Astrocyte (in vitro differentiated cells and primary cell): ENCODE measurements around the gene HDAC8. TPM values are rescaled to one million over a fixed set of nuclear protein-coding genes. Genes with fewer than 3 reads are reported as not detected.

Experiments used
- DNase-seq: peaks from one replicate; pipeline ENCODE4 v3.0.0-alpha.2; 2010; ENCODE audit warnings: low read depth
- FAIRE-seq: peaks from 2 replicates; lab custom pipeline; 2011; peaks lifted over from hg19 to GRCh38; lab: Jason Lieb, UNC
- H2AFZ ChIP-seq: 2 replicates; pipeline ENCODE4 v1.6.0; 2012; ENCODE audit warnings: low read depth, low read length, inconsistent platforms
- H3K27ac ChIP-seq: 2 replicates; pipeline ENCODE4 v1.5.1; 2011; ENCODE audit warnings: low read depth, low read length, inconsistent platforms
- H3K27me3 ChIP-seq: 2 replicates; pipeline ENCODE4 v1.6.0; 2011; ENCODE audit warnings: low read length, inconsistent platforms; ENCODE audit not compliant: insufficient read depth
- H3K36me3 ChIP-seq: 2 replicates; pipeline ENCODE4 v1.5.1; 2011; ENCODE audit warnings: low read length, inconsistent platforms; ENCODE audit not compliant: insufficient read depth
- H3K4me1 ChIP-seq: 2 replicates; pipeline ENCODE4 v1.5.1; 2011; ENCODE audit warnings: low read length, inconsistent platforms; ENCODE audit not compliant: insufficient read depth
- H3K4me2 ChIP-seq: 2 replicates; pipeline ENCODE4 v1.6.0; 2012; ENCODE audit warnings: low read length, inconsistent platforms
- H3K4me3 ChIP-seq: 2 replicates; pipeline ENCODE4 v1.5.1; 2011; ENCODE audit warnings: low read depth, mild to moderate bottlenecking, low read length, inconsistent platforms; ENCODE audit not compliant: insufficient read depth
- H3K79me2 ChIP-seq: 2 replicates; pipeline ENCODE4 v1.6.0; 2012; ENCODE audit warnings: mild to moderate bottlenecking, low read length, inconsistent platforms; ENCODE audit not compliant: insufficient read depth
- H3K9ac ChIP-seq: 2 replicates; pipeline ENCODE4 v1.6.0; 2012; ENCODE audit warnings: mild to moderate bottlenecking, low read length, inconsistent platforms
- H3K9me3 ChIP-seq: 2 replicates; pipeline ENCODE4 v1.5.1; 2012; ENCODE audit warnings: low read depth, mild to moderate bottlenecking, low read length, inconsistent platforms; ENCODE audit not compliant: insufficient read depth
- H4K20me1 ChIP-seq: 2 replicates; pipeline ENCODE4 v1.6.0; 2012; ENCODE audit warnings: low read length, inconsistent platforms; ENCODE audit not compliant: insufficient read depth
- H3K27ac Mint-ChIP-seq: one replicate; pipeline ENCODE4 v1.8.0; 2021; ENCODE audit warnings: mild to moderate bottlenecking, mixed read lengths; ENCODE audit not compliant: unreplicated experiment
- H3K27me3 Mint-ChIP-seq: one replicate; pipeline ENCODE4 v1.8.0; 2021; ENCODE audit warnings: low read depth, mixed read lengths; ENCODE audit not compliant: unreplicated experiment
- H3K36me3 Mint-ChIP-seq: one replicate; pipeline ENCODE4 v1.8.0; 2021; ENCODE audit warnings: low read depth, mixed read lengths; ENCODE audit not compliant: unreplicated experiment
- H3K4me1 Mint-ChIP-seq: one replicate; pipeline ENCODE4 v1.8.0; 2021; ENCODE audit warnings: low read depth, mixed read lengths; ENCODE audit not compliant: unreplicated experiment
- H3K4me3 Mint-ChIP-seq: one replicate; pipeline ENCODE4 v1.8.0; 2021; ENCODE audit warnings: mild to moderate bottlenecking, moderate library complexity, mixed read lengths; ENCODE audit not compliant: unreplicated experiment
- H3K9me3 Mint-ChIP-seq: one replicate; pipeline ENCODE4 v1.8.0; 2021; ENCODE audit warnings: mild to moderate bottlenecking, mixed read lengths; ENCODE audit not compliant: unreplicated experiment
- EZH2 ChIP-seq: IDR thresholded peaks from 2 replicates; pipeline ENCODE4 v1.6.1; 2012; ENCODE audit warnings: mild to moderate bottlenecking, low read length, inconsistent platforms; ENCODE audit not compliant: insufficient read depth
- total RNA-seq: library from RNA; stranded (reverse); gene quantifications from 2 replicates; pipeline ENCODE4 v1.2.1, GENCODE V29; 2021
- TF ChIP-seq, protein P1 (sequence below): IDR thresholded peaks from 2 replicates; pipeline ENCODE4 v1.5.1; 2011; ENCODE audit warnings: low read depth, mild to moderate bottlenecking, inconsistent platforms, low read length, moderate library complexity; ENCODE audit not compliant: insufficient read depth

HDAC8 gene
- total RNA-seq, 1 donor from 2014 or later = 23.6 TPM

GRCh38 chrX:72373136-72373535, 199.5 kb downstream of the HDAC8 start:
- H3K4me1 ChIP-seq = no peaks in the 10 kb centered on the region

GRCh38 chrX:72372735-72373134, 199.9 kb downstream of the HDAC8 start:
- FAIRE-seq (peak; percentile 26), DNase-seq (no peak)
- H3K4me1 ChIP-seq = no peaks in the 10 kb centered on the region
- no peaks in the 10 kb centered on the region for H3K36me3 ChIP-seq
- H3K27ac ChIP-seq = no peak overlapping the region
- peaks cover 2% of the 10 kb centered on the region for H3K9me3 Mint-ChIP-seq
- H3K9ac ChIP-seq = no peak overlapping the region
- peaks cover 4% of the 10 kb centered on the region for H3K36me3 Mint-ChIP-seq
- H3K4me3 ChIP-seq = no peak overlapping the region
- H3K27me3 ChIP-seq = no peaks in the 10 kb centered on the region
- H3K4me1 Mint-ChIP-seq = no peaks in the 10 kb centered on the region
- TF ChIP-seq, protein P1, sequence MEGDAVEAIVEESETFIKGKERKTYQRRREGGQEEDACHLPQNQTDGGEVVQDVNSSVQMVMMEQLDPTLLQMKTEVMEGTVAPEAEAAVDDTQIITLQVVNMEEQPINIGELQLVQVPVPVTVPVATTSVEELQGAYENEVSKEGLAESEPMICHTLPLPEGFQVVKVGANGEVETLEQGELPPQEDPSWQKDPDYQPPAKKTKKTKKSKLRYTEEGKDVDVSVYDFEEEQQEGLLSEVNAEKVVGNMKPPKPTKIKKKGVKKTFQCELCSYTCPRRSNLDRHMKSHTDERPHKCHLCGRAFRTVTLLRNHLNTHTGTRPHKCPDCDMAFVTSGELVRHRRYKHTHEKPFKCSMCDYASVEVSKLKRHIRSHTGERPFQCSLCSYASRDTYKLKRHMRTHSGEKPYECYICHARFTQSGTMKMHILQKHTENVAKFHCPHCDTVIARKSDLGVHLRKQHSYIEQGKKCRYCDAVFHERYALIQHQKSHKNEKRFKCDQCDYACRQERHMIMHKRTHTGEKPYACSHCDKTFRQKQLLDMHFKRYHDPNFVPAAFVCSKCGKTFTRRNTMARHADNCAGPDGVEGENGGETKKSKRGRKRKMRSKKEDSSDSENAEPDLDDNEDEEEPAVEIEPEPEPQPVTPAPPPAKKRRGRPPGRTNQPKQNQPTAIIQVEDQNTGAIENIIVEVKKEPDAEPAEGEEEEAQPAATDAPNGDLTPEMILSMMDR = no peak
- TF ChIP-seq EZH2 = no peak
- no peaks in the 10 kb centered on the region for H3K9me3 ChIP-seq
- H3K27me3 Mint-ChIP-seq = no peaks in the 10 kb centered on the region
- H3K27ac Mint-ChIP-seq = no peak overlapping the region
- H2AFZ ChIP-seq = no peak overlapping the region
- H3K4me2 ChIP-seq = no peak overlapping the region
- no peaks in the 10 kb centered on the region for H4K20me1 ChIP-seq
- no peak overlapping the region for H3K4me3 Mint-ChIP-seq
- no peaks in the 10 kb centered on the region for H3K79me2 ChIP-seq

More at GRCh38 chrX:72373136-72373535, 199.5 kb downstream of the HDAC8 start:
- Histone ChIP-seq H3K4me2 (no peak overlapping the region), H3K9me3 (no peaks in the 10 kb centered on the region), H3K9ac (no peak overlapping the region), H3K36me3 (no peaks in the 10 kb centered on the region), H4K20me1 (no peaks in the 10 kb centered on the region), H2AFZ (no peak overlapping the region), H3K27ac (no peak overlapping the region), H3K79me2 (no peaks in the 10 kb centered on the region), H3K4me3 (no peak overlapping the region), H3K27me3 (no peaks in the 10 kb centered on the region)
- no peak overlapping the region for H3K27ac Mint-ChIP-seq
- no peaks in the 10 kb centered on the region for H3K27me3 Mint-ChIP-seq
- FAIRE-seq = no peak
- TF ChIP-seq, protein P1 = no peak
- no peak for TF ChIP-seq EZH2
- H3K4me1 Mint-ChIP-seq = no peaks in the 10 kb centered on the region
- H3K36me3 Mint-ChIP-seq = peaks cover 4% of the 10 kb centered on the region
- H3K4me3 Mint-ChIP-seq = no peak overlapping the region
- no peak for DNase-seq
- H3K9me3 Mint-ChIP-seq = peaks cover 2% of the 10 kb centered on the region

DNA sequence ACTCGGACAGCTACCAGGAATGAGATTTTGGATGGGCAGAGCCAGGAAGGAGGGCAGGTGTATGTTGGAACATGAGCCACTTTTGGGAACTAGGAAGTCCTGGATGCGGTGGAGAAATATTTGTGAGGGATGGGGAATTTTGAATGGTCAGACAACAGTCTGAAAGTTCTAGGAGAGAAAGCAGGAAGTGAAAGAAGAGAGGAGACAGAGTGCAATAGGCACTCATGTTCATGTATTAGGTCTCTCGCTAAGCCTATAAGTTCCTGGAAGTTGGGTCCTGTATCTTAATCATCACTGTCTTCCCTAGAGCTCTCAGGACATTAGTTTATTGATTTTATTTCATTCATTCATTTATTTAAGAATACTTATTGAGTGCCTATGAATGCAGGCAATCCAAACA, 201.2 kb downstream of the HDAC8 start:
- H2AFZ ChIP-seq = no peak overlapping the region
- Mint-ChIP-seq H3K9me3 (peaks cover 2% of the 10 kb centered on the region), H3K4me3 (no peak overlapping the region), H3K36me3 (peaks cover 4% of the 10 kb centered on the region), H3K4me1 (no peaks in the 10 kb centered on the region), H3K27ac (no peak overlapping the region), H3K27me3 (no peaks in the 10 kb centered on the region)
- FAIRE-seq (no peak), DNase-seq (no peak)
- no peak overlapping the region for H3K27ac ChIP-seq
- H3K9me3 ChIP-seq = no peaks in the 10 kb centered on the region
- H3K4me1 ChIP-seq = no peaks in the 10 kb centered on the region
- H3K4me3 ChIP-seq = no peak overlapping the region
- H3K79me2 ChIP-seq = no peaks in the 10 kb centered on the region
- TF ChIP-seq, protein P1 = no peak
- no peak for TF ChIP-seq EZH2
- H3K27me3 ChIP-seq = no peaks in the 10 kb centered on the region
- no peaks in the 10 kb centered on the region for H4K20me1 ChIP-seq
- H3K4me2 ChIP-seq = no peak overlapping the region
- no peaks in the 10 kb centered on the region for H3K36me3 ChIP-seq
- no peak overlapping the region for H3K9ac ChIP-seq
